Spleen (tissue), 11 donors: Measurements from ENCODE around the gene GRIN2C. TPM values are rescaled to one million over a fixed set of nuclear protein-coding genes. Genes with fewer than 3 reads are reported as not detected.

ENCODE experiments used
- DNase-seq: peaks from one replicate; pipeline ENCODE4 v3.0.0-alpha.2; 2020
- H3K27ac ChIP-seq, 8 donors: fragments of 200-600 bp; sonication (generic) in 7 of 8; 1 replicate in 4 of 8; 2 replicates in 4 of 8; pipeline versions ENCODE4 v1.5.0 to v1.8.0; 2016 to 2021; ENCODE audit warnings: inconsistent platforms in 4 of 8, mild to moderate bottlenecking in 4 of 8, moderate library complexity in 1 of 8
- H3K27me3 ChIP-seq, 7 donors: fragments of 200-600 bp; sonication (generic) in 6 of 7; replicated peaks in 1 of 7; 1 replicate in 4 of 7; 2 replicates in 3 of 7; pipeline versions ENCODE4 v1.5.0 to v1.8.0; 2016 to 2021; ENCODE audit warnings: inconsistent platforms in 3 of 7, mild to moderate bottlenecking in 1 of 7
- H3K36me3 ChIP-seq, 6 donors: fragments of 200-600 bp; sonication (generic) in 5 of 6; 1 replicate in 4 of 6; 2 replicates in 2 of 6; pipeline versions ENCODE4 v1.5.0 to v1.8.0; 2016 to 2021; ENCODE audit warnings: inconsistent platforms in 2 of 6
- H3K4me1 ChIP-seq, 6 donors: fragments of 200-600 bp; sonication (generic) in 5 of 6; 1 replicate in 3 of 6; 2 replicates in 3 of 6; pipeline versions ENCODE4 v1.5.0 to v1.8.0; 2016 to 2021; ENCODE audit warnings: inconsistent platforms in 3 of 6
- H3K4me3 ChIP-seq, 8 donors: fragments of 200-600 bp; sonication (generic) in 7 of 8; 1 replicate in 4 of 8; 2 replicates in 4 of 8; pipeline versions ENCODE4 v1.5.0 to v1.8.0; 2016 to 2021; ENCODE audit warnings: inconsistent platforms in 4 of 8, mild to moderate bottlenecking in 4 of 8, moderate library complexity in 2 of 8
- H3K9me3 ChIP-seq, 8 donors: fragments of 200-600 bp; sonication (generic) in 7 of 8; 1 replicate in 4 of 8; 2 replicates in 4 of 8; pipeline versions ENCODE4 v1.5.0 to v1.8.0; 2016 to 2021; ENCODE audit warnings: inconsistent platforms in 4 of 8
- POLR2A ChIP-seq, 3 donors: fragments of 450-650 bp; IDR thresholded peaks; one replicate each; pipeline ENCODE4 v1.5.1; 2017; ENCODE audit warnings: antibody characterized with exemption in 3 of 3, mild to moderate bottlenecking in 1 of 3
- POLR2AphosphoS5 ChIP-seq, 3 donors: sonication (generic); formaldehyde crosslinking; IDR thresholded peaks; one replicate each; pipeline ENCODE4 v1.5.1; 2017; ENCODE audit warnings: antibody characterized with exemption in 3 of 3
- WGBS, 5 donors: extraction: QIAGEN DNeasy Blood & Tissue Kit in 3 of 5; methylation state at CpG; one replicate each; pipeline versions ENCODE4 v1.1.5 to v1.1.7; 2013 to 2018; 5-methylcytosine and 5-hydroxymethylcytosine counted together
- intact Hi-C: fragments of 100-400 bp; cut with DNase I; formaldehyde crosslinking; loops from one replicate; pipeline ENCODE4 v1.15.0; 2023; ENCODE audit warnings: low total_unique reads
- polyA plus RNA-seq, 3 donors: library from polyadenylated mRNA; stranded (reverse); fragments of 200-250 nt; gene quantifications; one replicate each; pipeline ENCODE4 v1.2.1, GENCODE V29; 2013
- total RNA-seq, 7 donors: library from RNA; depleted of rRNA in 3 of 7; stranded (reverse); fragments of >200 nt in 3 of 7; fragmentation: NEBNext Ultra II Directional in 4 of 7; extraction: Animal tissue kit (Norgen Biotek cat#: 25700) in 4 of 7; gene quantifications; one replicate each; pipeline versions ENCODE4 v1.1.0 to v1.2.1, GENCODE V29; 2016 to 2021
- TF ChIP-seq, protein P1 (sequence below), 11 experiments: fragments of 200-600 bp in 7 of 11; fragments of 450-650 bp in 4 of 11; sonication (generic) in 4 of 11; IDR thresholded peaks in 8 of 11; conservative IDR thresholded peaks in 3 of 11; 1 replicate in 7 of 11; 2 replicates in 4 of 11; pipeline versions ENCODE4 v1.4.0 to v1.8.0; 2016 to 2021; ENCODE audit warnings: antibody characterized with exemption in 11 of 11, inconsistent platforms in 4 of 11, mild to moderate bottlenecking in 1 of 11
- donor health status: healthy with polysubstance abuse.
- donor health status: DM: no; HTN: no; CAD: no; lungs with moderate emphysema.
- donor health status: DM: no; HTN: no; CAD: no.
- donor health status: Bipolar disorder and iron deficiency.
- donor health status: healthy.
- donor health status: DM: no; HTN: no; CAD: no.
- donor health status: DM: yes; HTN: yes; CAD: no.

Gene GRIN2C
- total and polyA plus RNA-seq, 10 donors = 0.02 to 1.5 (median 0.20) TPM; not detected in 4

- WGBS, 5 donors = 80 to 94% (median 84%) methylated on average over 7 to 8 of the region's 8 CpGs
- Histone ChIP-seq H3K4me1 (no peaks in the 10 kb centered on the region), H3K27ac (no peak overlapping the region), H3K4me3 (no peak overlapping the region), H3K27me3 (no peaks in the 10 kb centered on the region), H3K9me3 (no peaks in the 10 kb centered on the region), H3K36me3 (peaks cover 0 to 100% (median 73%) of the 10 kb centered on the region in 6 donors)
- TF ChIP-seq, protein P1, sequence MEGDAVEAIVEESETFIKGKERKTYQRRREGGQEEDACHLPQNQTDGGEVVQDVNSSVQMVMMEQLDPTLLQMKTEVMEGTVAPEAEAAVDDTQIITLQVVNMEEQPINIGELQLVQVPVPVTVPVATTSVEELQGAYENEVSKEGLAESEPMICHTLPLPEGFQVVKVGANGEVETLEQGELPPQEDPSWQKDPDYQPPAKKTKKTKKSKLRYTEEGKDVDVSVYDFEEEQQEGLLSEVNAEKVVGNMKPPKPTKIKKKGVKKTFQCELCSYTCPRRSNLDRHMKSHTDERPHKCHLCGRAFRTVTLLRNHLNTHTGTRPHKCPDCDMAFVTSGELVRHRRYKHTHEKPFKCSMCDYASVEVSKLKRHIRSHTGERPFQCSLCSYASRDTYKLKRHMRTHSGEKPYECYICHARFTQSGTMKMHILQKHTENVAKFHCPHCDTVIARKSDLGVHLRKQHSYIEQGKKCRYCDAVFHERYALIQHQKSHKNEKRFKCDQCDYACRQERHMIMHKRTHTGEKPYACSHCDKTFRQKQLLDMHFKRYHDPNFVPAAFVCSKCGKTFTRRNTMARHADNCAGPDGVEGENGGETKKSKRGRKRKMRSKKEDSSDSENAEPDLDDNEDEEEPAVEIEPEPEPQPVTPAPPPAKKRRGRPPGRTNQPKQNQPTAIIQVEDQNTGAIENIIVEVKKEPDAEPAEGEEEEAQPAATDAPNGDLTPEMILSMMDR (IDR thresholded peaks at IDR 0.05 in 8 of 11, conservative IDR thresholded peaks at IDR 0.05 in 3 of 11) = no peak
- no peak for TF ChIP-seq POLR2AphosphoS5 (IDR thresholded peaks at IDR 0.05)
- no peak for TF ChIP-seq POLR2A (IDR thresholded peaks at IDR 0.05)
- intact Hi-C loops = loop anchor here (10.0 kb wide), 1 partner anchor 137 kb away; the partner anchor contains the start of gene OTOP3
- DNase-seq = no peak
Observed at GRCh38 chr17:74798239-74798707, 61.4 kb downstream of the GRIN2C start.

DNA sequence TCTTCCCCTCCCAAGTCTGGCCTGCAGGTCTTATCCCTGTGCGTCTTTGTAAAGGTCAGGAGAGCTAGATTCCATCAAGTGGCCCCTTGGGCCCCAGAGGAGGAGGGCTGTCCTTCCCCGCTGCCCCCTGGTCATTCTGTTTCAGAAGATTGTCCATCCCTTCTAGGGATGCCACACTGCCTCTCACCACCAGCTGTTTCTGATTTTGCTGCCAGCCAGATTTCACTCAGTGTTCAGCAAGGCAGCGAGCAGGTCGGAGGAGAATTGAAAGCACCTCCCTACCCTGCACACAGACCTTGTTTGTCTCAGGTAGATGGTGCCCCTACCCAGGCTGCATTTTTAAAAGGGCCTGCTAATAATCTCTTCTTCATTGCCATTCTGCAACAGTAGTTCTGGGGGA lies 61.9 kb downstream of the GRIN2C start:
- Histone ChIP-seq H3K27me3 (no peaks in the 10 kb centered on the region), H3K36me3 (peaks cover 0 to 100% (median 71%) of the 10 kb centered on the region in 6 donors), H3K4me3 (no peak overlapping the region), H3K27ac (no peak overlapping the region), H3K4me1 (no peaks in the 10 kb centered on the region), H3K9me3 (no peaks in the 10 kb centered on the region)
- TF ChIP-seq, protein P1 (IDR thresholded peaks at IDR 0.05 in 8 of 11, conservative IDR thresholded peaks at IDR 0.05 in 3 of 11) = no peak
- no peak for TF ChIP-seq POLR2AphosphoS5 (IDR thresholded peaks at IDR 0.05)
- no peak for TF ChIP-seq POLR2A (IDR thresholded peaks at IDR 0.05)
- intact Hi-C loops = loop anchor here (10.0 kb wide), 1 partner anchor 137 kb away; the partner anchor contains the start of gene OTOP3
- no peak for DNase-seq
- WGBS, 5 donors = 92 to 100% (median 96%) methylated on average over 4 of the region's 4 CpGs

DNA sequence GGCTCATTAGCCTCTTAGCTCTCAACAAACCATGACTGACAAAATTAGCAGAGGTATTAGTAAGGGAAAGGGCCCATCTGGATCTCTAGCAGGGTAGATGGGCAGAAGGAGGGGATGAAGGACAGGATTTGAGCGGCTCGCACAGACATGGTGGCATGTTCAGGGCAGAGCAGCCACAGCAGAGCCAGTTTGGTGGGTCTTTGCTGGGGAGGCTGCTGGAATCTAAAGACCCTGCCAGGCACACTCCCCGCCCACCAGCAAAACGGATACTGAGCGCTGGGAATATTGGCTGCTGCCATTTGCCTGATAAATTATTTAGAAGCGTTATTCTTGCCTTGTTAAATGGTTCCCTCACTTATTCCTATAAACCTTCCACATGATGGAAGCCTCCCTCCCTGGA lies 62.8 kb downstream of the GRIN2C start:
- Histone ChIP-seq H3K27ac (no peak overlapping the region), H3K4me1 (no peaks in the 10 kb centered on the region), H3K9me3 (no peaks in the 10 kb centered on the region), H3K36me3 (peaks cover 0 to 100% (median 70%) of the 10 kb centered on the region in 6 donors), H3K4me3 (no peak overlapping the region), H3K27me3 (no peaks in the 10 kb centered on the region)
- no peak for DNase-seq
- WGBS, 5 donors = 91 to 99% (median 97%) methylated on average over 5 to 6 of the region's 6 CpGs
- intact Hi-C loops = loop anchor here (10.0 kb wide), 1 partner anchor 138 kb away; the partner anchor contains the start of gene OTOP3
- TF ChIP-seq POLR2A (IDR thresholded peaks at IDR 0.05) (no peak), POLR2AphosphoS5 (IDR thresholded peaks at IDR 0.05) (no peak)
- TF ChIP-seq, protein P1 (IDR thresholded peaks at IDR 0.05 in 8 of 11, conservative IDR thresholded peaks at IDR 0.05 in 3 of 11) = no peak

GRCh38 chr17:74796211-74796610 lies 63.5 kb downstream of the GRIN2C start:
- 75 to 99% (median 92%) methylated on average over 4 of the region's 4 CpGs for WGBS, 5 donors
- DNase-seq = no peak
- Histone ChIP-seq H3K27ac (no peak overlapping the region), H3K36me3 (peaks cover 0 to 95% (median 67%) of the 10 kb centered on the region in 6 donors), H3K4me3 (no peak overlapping the region), H3K9me3 (no peaks in the 10 kb centered on the region), H3K27me3 (no peaks in the 10 kb centered on the region), H3K4me1 (peaks cover 2 to 6% (median 6%) of the 10 kb centered on the region in 6 donors)
- intact Hi-C loops = loop anchor here (10.0 kb wide), 1 partner anchor 139 kb away; the partner anchor contains the start of gene OTOP3
- TF ChIP-seq, protein P1 (IDR thresholded peaks at IDR 0.05 in 8 of 11, conservative IDR thresholded peaks at IDR 0.05 in 3 of 11) = no peak
- no peak for TF ChIP-seq POLR2AphosphoS5 (IDR thresholded peaks at IDR 0.05)
- TF ChIP-seq POLR2A (IDR thresholded peaks at IDR 0.05) = no peak
